NCI-H345 treated with DMSO at 0.1 percent for 48 hours (cell line): Measurements from ENCODE around the gene BTD.

ENCODE experiments used
- DNase-seq: peaks from one replicate; lab custom pipeline; 2025; ENCODE audit not compliant: unreplicated experiment; lab: John Stamatoyannopoulos, UW

BTD gene

DNA sequence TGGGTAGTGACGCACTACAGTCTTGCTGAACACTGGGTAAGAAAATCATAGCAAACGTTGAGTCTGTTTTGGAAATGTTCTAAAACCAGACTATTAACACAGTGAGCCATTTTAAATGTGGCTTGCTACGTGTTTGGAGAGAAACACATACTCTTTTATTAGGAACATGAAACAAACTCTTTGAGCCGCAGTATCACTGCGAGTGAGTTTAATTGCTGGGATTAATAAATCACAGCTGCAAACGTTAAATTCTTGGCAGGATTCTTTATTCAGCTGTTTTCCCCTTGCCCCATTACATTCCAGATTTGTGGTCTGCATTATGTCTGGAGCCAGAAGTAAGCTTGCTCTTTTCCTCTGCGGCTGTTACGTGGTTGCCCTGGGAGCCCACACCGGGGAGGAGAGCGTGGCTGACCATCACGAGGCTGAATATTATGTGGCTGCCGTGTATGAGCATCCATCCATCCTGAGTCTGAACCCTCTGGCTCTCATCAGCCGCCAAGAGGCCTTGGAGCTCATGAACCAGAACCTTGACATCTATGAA, 33.6 kb downstream of the BTD start:
- DNase-seq: no peak

DNA sequence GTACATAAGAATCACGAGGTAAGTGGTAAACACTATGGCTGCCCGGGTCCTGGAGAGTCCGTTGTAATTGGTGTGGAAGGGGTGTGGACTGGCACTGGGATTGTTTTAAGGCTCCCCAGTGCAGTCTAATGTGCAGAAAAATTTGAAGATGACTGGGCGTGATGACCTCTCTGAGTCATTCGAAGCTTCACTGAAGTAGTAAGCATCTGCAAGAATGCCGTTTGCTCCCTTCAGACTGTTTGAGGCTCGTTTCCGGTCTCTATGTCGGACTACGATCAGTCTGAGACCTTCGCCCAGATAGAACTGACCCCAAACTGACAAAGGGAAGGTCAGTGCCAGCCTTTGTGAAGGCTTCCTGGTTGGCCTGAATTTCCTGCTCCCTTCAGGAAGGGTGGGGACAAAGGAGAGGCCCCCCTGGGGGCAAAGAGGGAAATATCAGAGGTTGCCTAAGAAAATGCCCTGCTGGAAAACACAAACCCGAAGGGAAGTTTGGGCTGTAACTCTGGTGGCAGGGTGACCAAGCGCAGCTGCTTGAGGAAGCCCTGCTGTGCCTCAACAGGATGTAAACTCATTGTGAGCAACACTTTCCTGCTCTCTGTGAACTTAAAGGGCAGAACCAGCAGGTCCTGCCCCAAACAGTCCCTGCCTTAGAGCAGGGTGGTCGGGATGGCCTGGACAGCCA, 34.6 kb downstream of the BTD start:
- DNase-seq: no peak

DNA sequence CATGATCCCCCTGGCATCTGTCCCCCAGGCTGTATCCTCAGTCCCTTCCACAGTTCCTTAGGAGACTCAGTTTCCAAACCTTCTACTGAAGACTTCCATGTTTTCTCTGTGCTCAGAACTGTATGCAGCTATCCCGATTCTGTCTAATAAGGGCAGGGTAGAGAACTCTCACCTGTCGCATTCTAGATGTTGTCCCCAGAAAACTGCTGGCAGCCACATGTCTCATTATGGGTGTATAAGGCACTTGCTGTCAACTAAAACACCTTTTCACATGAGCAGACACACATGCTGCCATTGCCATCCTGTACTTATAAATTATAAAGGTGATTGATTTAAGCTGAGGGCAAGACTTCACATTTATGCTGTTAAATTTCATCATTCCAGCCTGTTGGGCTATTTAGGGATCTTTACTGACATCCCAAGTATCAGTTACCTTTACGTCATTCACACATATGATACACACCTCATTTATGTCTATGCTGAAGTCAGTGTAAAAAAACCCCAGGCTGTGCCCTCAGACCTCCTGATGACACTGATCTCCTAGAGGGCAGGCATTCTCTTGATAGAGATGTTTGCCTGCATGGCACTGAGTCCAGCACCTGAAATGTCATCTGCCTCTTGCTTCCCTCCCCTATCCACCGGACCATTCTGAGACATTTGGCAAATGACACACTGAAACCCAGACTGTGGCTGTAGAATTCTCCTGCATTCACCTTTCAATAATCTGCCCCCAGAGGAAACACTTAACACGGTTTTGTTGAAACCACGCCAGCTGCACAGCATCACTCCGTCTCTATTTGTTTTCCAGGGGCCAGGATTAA, 35.8 kb downstream of the BTD start:
- DNase-seq: peak; percentile 2

DNA sequence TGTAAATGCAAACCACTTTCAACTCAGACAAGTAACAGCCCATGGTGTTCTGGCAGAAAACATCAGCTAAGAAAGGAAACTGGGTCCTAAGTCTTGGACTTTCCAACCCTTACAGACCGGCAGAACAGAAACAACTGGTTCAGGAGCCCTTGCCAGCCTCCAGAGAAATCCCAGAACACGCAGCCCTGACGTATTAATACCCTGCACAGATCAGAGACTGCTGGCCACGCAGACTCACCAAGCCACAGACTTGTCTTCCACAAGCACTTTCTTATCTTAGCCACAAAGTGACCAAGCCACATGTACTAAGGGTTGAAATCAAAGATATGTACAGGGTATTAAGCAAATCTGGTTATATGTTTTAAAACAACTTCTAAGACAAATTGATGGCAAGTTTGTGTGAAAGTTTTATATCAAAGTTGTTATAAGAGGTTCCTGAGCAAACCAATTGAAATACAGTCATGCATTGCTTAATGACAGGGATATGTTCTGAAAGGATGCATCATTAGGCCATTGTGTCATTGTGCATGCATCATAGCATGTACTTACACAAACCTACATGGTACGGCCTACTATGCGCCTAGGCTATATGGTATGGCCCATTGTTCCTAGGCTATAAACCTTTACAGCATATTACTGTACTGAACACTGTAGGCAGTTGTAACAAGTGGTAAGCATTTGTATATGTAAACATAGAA, 36.8 kb downstream of the BTD start:
- no peak for DNase-seq

DNA sequence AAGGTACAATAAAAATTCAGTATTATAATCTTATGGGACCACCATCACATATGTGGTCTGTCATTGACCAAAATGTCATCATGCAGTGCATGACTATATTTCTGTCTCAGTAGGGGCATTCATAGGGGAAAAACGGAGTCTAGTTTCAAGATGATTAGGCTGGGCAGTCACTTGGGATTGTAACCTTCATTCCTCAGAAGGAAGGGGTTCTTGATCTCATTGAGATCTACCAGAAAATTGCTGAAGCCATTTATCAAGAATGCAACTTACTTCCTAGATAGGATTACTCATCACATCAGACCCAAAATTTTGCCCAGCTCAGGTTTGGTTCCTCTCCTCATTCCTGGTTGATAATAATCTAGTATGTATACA, 37.3 kb downstream of the BTD start:
- no peak for DNase-seq

DNA sequence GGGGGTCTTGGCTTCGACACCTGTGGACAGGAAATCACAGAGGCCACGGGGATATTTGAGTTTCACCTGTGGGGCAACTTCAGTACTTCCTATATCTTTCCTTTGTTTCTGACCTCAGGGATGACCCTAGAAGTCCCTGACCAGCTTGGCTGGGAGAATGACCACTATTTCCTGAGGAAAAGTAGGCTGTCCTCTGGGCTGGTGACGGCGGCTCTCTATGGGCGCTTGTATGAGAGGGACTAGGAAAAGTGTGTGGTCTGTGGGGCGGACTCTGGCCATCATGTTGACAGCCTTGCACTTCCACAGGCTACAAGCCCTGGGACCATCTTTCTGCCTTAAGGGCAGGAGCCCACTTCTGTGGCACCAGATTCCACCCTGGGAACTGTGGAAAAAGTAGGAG, 43.7 kb downstream of the BTD start:
- DNase-seq: no peak

DNA sequence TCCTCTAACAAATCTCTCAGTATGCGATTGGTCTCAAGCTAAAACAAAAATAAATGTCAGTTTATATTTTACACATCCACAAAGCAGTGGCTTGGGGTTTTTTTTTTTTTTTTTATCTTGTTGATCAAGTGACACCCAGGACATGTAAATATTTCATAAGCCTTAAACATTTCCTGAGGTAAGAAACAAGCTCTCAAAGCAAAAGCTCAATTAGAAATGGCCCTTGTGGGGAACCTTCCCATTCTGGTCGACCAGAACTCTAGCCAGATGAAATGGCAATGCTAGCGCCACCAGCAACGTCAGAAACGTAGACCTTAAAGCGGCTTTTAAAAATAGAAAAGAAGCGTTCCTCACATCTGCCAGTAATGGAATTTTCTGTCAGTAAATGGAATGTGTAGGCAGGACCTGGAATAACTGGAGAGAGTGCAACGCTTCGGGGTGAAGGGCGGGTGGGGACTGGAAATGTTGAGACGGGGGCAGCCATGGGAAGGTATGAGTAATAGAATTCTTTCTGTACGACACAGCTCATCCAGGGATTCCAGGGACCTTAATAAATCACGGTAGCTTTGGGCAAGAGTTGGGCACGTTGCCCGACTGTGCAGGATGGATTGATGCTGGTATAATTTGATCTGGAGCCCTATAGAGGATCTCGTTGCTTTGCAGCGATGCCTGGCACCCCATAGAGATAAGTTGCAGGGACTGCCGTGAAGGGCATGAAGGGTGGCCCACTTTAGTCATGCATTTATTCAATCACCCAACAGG, 44.4 kb downstream of the BTD start:
- DNase-seq: no peak

DNA sequence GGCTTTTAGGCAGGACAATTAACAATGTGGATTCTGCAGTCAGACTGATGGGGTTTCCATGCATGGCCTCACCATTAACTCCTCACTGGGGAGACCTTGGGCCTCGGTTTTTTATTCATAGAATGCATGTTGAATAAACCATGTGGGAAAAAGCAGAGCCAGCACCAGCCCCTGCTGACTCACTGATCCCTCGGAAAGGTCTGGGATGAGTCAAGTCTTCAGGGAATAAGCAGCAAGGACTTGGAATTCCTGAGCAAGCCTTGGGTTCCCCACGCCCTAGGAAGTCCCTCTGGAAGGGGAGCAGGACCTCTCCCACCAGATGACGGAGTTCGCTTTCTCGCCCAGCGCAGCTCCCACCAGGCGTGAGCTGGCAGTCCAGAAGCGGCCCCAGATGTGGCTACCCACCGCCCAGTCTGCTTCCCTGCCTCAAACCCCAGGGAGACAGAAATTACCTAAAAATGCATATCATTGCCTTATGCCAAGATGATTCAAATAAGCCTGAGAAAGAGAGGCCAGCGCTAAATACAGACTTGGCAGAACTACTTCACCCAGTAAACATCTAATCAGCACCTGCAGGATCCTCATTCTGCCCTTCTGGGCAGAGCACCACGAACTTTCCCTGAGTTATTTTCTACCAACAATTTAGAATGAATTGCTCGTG, 45.4 kb downstream of the BTD start:
- no peak for DNase-seq

DNA sequence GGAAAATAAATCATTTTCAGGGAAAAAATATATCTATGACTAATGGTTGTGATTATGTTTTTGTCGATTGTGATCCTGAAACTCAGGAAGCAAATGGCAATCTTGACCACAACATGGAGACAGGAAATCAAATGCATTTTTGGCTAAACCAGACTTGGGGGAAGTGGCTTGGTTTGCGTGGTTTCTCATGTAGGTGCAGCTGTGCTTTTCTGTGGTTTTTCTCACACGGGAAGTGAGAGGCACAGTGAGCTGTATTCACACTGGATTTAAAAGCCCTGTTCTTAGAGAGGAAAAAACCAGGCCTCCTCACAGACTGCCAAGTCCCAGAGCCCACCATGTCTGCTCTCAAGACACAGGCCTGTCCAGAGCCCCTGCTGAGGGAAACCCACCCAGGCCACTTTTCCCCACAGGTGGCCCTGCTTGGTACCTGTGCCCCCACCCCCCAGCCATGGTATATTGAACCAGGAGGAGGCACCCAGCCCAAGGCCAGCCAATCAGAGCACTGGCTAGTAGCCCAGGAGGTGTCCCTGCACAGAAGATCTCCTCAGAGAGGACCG, 46.1 kb downstream of the BTD start:
- DNase-seq: no peak

DNA sequence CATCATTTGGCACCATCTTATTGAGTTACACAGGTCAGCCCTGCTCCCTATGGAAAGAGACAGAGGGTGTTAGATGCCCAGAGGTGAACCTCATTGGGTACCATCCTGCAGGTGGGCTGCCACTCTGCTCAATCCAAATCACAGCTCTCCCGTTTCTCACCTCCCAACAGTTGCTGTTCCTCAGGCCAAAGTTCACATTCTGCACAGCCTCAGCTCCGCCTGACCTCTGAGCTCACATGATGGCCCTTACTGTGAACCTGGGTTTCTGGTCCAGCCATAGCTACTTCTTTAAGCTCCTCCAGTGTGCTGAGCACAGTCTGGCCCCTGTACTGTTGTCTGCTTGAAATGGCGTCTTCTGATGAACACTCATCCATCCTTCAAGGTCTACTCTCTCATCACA, 47.8 kb downstream of the BTD start:
- no peak for DNase-seq

DNA sequence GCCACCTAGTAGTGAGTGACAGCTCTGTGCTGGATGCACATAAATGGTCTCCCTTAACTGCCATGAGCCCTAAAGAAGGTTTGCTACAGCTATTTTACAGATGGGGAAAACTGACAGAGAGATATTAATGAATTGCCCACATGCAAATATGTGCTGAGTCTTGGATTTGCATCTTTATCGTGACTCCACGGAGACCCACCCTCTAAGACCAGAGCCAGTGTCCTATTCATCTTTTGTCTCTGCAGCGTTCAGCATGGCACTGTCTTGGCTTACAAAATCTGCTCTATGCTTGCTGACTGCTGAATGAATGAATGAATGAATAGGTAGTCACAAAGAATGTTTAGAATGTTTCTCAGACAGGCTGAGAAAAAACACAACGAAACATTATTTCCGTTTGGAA, 48.3 kb downstream of the BTD start:
- DNase-seq: no peak

DNA sequence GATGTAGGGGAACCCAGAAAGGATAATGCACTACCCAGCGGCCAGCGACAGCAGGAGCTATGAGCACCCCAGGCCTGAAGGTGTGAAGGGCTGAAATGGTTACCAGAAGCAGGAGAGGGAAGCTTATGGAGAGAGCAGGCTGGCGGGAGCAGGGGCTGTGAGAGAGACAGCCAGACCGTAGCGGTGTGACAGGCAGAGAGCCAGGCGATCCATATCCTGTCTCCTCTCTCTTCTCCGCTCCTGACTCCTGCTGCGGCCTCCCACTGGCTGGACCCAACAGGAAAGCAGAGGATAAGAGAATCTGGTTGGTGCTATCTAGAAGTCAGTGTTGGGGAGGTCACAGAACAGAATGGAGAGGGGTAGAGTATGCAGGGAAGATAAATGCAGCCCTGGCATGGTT, 49.9 kb downstream of the BTD start:
- DNase-seq: no peak

DNA sequence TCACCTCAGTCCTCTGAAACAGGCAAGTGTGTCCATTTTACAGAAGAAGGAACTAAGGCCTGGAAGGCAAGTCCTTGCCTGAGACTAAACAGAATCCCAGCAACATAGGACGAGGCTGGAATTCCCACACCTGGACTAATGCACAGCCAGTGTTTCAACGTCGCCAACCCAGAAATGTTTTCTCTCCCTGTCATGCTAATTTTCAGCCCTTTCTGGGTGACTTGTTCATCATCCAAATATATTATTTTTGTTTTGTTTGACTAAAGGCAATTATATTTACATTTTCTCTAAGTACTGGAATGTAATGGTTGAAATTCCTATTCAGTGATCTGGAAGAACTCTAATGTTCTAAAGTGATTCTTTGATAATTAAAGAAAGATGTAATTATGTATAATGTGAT, 51.8 kb downstream of the BTD start:
- DNase-seq: no peak

DNA sequence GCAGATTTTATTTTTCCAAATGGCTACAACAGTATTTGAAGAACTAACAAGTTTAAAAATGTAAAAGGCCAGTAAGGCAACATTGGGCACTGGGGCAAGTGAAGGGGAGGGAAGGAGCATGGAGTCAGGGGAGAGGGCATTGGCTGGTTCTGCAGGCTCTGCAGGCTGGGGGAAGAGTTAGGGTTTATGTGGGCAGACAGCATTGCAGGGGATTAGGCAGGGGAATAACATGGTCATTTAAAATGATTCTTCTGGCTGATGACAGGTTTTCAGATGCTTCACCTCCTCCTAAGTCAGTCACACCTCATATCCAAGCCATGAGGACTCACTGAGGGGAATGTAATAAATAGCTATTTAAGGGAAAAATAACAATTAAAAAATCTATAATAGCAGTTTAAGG, 52.6 kb downstream of the BTD start:
- no peak for DNase-seq

DNA sequence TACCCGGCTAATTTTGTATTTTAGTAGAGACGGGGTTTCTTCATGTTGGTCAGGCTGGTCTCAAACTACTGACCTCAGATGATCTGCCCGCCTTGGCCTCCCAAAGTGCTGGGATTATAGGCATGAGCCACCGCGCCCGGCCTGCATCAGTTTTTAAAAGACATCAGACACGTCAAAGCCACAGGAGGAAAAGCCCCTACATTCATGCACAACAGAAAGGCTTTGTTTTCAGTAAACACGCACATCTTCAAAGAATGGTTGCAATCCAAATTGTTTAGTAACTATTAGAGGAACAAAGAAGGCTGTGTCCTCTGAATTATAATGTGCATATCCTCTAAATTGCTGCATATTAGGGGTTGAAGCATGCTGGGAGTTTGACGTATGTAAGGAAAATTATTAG, 53.3 kb downstream of the BTD start:
- no peak for DNase-seq

DNA sequence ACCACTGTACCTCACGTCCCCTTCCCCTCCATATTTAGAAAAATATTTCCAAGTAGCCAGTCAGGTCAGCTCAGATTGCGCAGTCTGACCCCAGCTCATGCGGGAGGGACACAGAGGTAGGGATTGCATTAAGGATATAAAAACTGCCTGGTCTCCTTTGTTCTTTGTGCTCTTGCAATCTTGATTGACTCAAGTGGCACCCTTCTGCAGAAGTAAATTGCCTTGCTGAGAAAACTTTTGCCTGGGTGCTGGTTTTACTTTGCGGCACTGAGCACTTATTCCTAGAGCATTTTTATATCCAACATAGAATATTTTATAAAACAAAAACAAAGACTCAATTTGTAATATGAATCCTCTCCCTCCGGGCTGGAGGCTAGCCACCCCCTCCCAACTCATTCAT, 54.8 kb downstream of the BTD start:
- no peak for DNase-seq

DNA sequence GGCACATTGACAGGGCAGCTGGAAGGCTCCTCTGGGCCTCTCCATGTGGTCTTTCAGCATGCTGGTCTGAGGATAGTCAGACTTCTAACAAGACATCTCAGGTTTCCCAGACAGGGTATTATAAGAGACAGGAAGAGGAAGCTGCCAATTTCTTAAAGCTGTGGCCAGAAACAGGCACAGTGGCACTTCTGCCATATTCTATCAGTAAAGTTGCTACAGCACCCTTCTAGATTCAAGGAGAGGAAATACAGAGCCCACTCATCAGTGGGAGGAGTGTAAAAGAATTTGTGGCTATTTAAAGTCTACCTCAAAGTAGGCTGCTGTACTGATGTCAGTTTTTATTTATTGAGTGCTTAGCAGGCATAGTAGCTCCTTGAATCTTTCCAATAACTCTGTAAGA, 55.5 kb downstream of the BTD start:
- no peak for DNase-seq

DNA sequence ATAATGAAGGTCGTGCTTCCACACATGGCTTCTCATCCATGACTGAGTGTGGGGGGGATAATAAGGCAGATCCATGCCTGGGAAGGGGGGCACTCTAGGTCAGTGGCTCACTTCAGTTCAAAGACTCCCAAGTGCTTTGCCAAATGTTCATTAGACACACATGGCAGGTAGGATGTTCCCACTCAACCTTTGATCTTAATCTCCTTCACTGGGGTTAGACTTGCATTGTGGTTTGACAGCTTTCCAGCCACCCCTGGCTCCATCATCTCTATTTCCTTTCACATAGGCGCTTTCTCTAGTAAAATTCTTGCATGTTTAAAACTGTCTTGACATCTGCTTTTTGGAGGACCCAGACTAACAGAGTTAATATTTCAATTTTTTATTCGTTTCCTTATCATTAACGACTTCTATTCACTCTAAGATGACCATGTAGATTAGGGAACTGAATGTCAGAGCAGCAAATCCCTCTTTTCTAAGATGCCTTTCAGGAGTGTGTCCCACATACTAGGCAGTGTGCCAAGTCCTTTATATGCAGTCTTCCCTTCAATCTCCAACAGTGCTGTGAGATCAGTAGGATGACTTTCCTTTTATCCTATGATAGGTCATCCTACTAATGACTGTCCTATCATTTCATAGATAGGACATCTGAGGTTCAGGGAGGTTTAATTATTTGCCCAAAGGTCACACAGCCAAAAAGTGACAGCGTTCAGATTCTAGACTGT, 57.9 kb downstream of the BTD start:
- DNase-seq: no peak

DNA sequence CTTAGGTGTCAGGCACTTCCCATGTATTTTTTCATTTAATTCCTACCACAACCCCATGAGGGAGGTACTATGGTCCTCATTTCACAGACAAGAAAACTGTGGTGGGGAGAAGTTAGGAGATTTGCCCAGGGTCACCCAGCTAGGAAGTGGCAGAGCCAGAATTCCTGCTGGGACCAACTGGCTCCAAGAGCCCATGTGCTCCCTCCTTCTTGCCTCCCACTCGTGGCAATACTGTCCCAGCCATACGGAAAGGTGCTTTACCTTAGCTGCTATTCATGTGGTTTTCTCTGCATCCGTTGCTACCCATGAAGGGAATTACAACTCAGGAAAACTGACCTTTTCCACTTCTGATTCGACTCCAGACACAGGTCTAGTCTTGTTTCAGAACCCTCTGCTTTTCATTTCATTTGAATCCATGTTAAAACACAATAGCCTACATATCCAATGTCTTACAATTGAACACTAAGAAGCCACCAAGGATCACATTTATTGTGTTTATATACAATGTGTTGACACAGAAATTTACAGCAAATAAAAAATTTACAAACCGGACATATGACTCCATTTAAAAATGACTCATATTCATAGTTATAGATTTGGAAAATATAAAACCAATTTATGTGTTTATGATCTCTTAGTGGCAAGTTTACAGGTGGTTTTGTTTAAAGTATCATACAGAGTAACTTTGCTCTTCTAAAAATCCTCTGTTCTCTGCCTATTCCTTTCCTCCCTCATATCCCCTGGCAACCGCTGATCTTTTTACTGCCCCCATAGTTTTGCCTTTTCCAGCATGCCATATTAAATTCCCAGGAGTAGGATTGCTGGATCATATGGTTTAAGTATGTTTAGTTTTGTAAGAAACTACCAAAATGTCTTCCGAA, 58.8 kb downstream of the BTD start:
- no peak for DNase-seq
